ENCODE data around the gene PCDHGA4. TPM values are rescaled to one million over a fixed set of nuclear protein-coding genes. Genes with fewer than 3 reads are reported as not detected.

PCDHGA4 gene
- total RNA-seq, 2 donors from 2014 or later, result 4.7 to 5.5 TPM

- intact Hi-C loops (cut with DNase I), result no loop called here
- no peak for DNase-seq (ENCODE audit: low spot score)
Measured at GRCh38 chr5:141402553-141403243, 47.9 kb downstream of the PCDHGA4 start, which contains the start of gene PCDHGA9. PCDHGA9 (plus strand) TSS chr5:141402778; CDS start chr5:141402953, 175 bp downstream.

DNA sequence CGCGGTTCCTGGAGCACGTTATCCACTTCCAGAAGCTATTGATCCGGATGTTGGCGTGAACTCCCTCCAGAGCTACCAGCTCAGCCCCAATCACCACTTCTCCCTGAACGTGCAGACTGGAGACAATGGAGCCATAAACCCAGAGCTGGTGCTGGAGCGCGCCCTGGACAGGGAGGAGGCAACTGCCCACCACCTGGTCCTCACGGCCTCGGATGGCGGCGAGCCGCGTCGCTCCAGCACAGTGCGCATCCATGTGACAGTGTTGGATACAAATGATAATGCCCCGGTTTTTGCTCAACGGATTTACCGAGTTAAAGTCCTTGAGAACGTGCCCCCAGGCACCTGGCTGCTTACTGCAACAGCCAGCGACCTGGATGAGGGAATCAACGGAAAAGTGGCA lies 48.6 kb downstream of the PCDHGA4 start:
- DNase-seq (ENCODE audit: low spot score), result no peak
- intact Hi-C loops (cut with DNase I), result no loop called here

Other genes with a start within 250 kb of the PCDHGA4 start
- 1 to 10 TPM; 4.1 to 5.2 TPM for gene PCDHB4, start 233.2 kb upstream of the PCDHGA4 start, total RNA-seq
- gene PCDHB5, start 219.8 kb upstream of the PCDHGA4 start, total RNA-seq, result 1 to 10 TPM; 2.8 to 3.1 TPM
- 1 to 10 TPM in 1 of 2 donors, under 1 TPM in 1; 0.95 to 1.6 TPM for gene PCDHB6, start 205.0 kb upstream of the PCDHGA4 start, total RNA-seq
- 1 to 10 TPM; 2.6 to 5.5 TPM for gene PCDHB7, start 182.4 kb upstream of the PCDHGA4 start, total RNA-seq
- gene PCDHB8, start 177.2 kb upstream of the PCDHGA4 start, total RNA-seq, result 1 to 10 TPM; 2.3 to 3.5 TPM
- gene PCDHB16, start 172.6 kb upstream of the PCDHGA4 start, total RNA-seq, result 1 to 10 TPM; 3.0 to 5.0 TPM
- gene PCDHB9, start 167.9 kb upstream of the PCDHGA4 start, total RNA-seq, result 1 to 10 TPM; 1.1 to 5.3 TPM
- gene PCDHB10, start 162.7 kb upstream of the PCDHGA4 start, total RNA-seq, result 1 to 10 TPM; 2.6 to 3.8 TPM
- 1 to 10 TPM; 3.6 to 4.0 TPM for gene PCDHB11, start 155.4 kb upstream of the PCDHGA4 start, total RNA-seq
- gene PCDHB12, start 146.3 kb upstream of the PCDHGA4 start, total RNA-seq, result 1 to 10 TPM; 3.6 to 4.1 TPM
- 1 to 10 TPM; 3.9 to 6.4 TPM for gene PCDHB13, start 141.1 kb upstream of the PCDHGA4 start, total RNA-seq
- gene PCDHB14, start 131.7 kb upstream of the PCDHGA4 start, total RNA-seq, result 1 to 10 TPM; 5.0 to 8.7 TPM
- gene PCDHB15, start 109.6 kb upstream of the PCDHGA4 start, total RNA-seq, result 1 to 10 TPM; 3.8 to 4.4 TPM
- gene SLC25A2, start 51.0 kb upstream of the PCDHGA4 start, total RNA-seq, result under 1 TPM; 0.46 to 1.00 TPM
- gene TAF7, start 34.2 kb upstream of the PCDHGA4 start, total RNA-seq, result 10 to 100 TPM; 57.9 to 63.1 TPM
- under 1 TPM; 0.81 to 0.93 TPM for gene PCDHGA1, start 24.5 kb upstream of the PCDHGA4 start, total RNA-seq
- gene PCDHGA2, start 16.3 kb upstream of the PCDHGA4 start, total RNA-seq, result 1 to 10 TPM; 3.7 to 7.4 TPM
- gene PCDHGA3, start 11.2 kb upstream of the PCDHGA4 start, total RNA-seq, result 1 to 10 TPM; 2.0 to 3.0 TPM
- 1 to 10 TPM; 2.6 to 2.8 TPM for gene PCDHGB1, start 4.9 kb upstream of the PCDHGA4 start, total RNA-seq
- gene PCDHGB2, start 5.0 kb downstream of the PCDHGA4 start, total RNA-seq, result 1 to 10 TPM; 4.7 to 5.2 TPM
- gene PCDHGA5, start 9.1 kb downstream of the PCDHGA4 start, total RNA-seq, result 1 to 10 TPM; 3.9 to 5.2 TPM
- gene PCDHGB3, start 15.2 kb downstream of the PCDHGA4 start, total RNA-seq, result 1 to 10 TPM; 4.9 to 5.0 TPM
- gene PCDHGA6, start 18.9 kb downstream of the PCDHGA4 start, total RNA-seq, result 1 to 10 TPM; 6.6 to 7.9 TPM
- gene PCDHGA7, start 27.7 kb downstream of the PCDHGA4 start, total RNA-seq, result 1 to 10 TPM; 4.0 to 4.3 TPM
- gene PCDHGB4, start 32.7 kb downstream of the PCDHGA4 start, total RNA-seq, result 1 to 10 TPM; 4.8 to 5.7 TPM
- gene PCDHGA8, start 37.6 kb downstream of the PCDHGA4 start, total RNA-seq, result 1 to 10 TPM; 2.0 to 2.4 TPM
- 1 to 10 TPM; 8.1 to 9.5 TPM for gene PCDHGB5, start 42.9 kb downstream of the PCDHGA4 start, total RNA-seq
- 1 to 10 TPM; 5.6 to 7.2 TPM for gene PCDHGA9, start 47.8 kb downstream of the PCDHGA4 start, total RNA-seq
- gene PCDHGB6, start 53.0 kb downstream of the PCDHGA4 start, total RNA-seq, result 1 to 10 TPM; 6.7 to 8.5 TPM
- gene PCDHGA10, start 58.0 kb downstream of the PCDHGA4 start, total RNA-seq, result 1 to 10 TPM; 5.7 to 6.6 TPM
- 10 to 100 TPM; 12.2 to 17.1 TPM for gene PCDHGB7, start 62.7 kb downstream of the PCDHGA4 start, total RNA-seq
- 1 to 10 TPM; 4.6 to 4.8 TPM for gene PCDHGA11, start 66.0 kb downstream of the PCDHGA4 start, total RNA-seq
- 10 to 100 TPM in 1 of 2 donors, 1 to 10 TPM in 1; 5.2 to 11.6 TPM for gene PCDHGA12, start 75.5 kb downstream of the PCDHGA4 start, total RNA-seq
- 10 to 100 TPM; 71.1 to 90.6 TPM for gene PCDHGC3, start 120.9 kb downstream of the PCDHGA4 start, total RNA-seq
- gene PCDHGC4, start 130.0 kb downstream of the PCDHGA4 start, total RNA-seq, result 1 to 10 TPM; 2.0 to 2.9 TPM
- gene PCDHGC5, start 134.1 kb downstream of the PCDHGA4 start, total RNA-seq, result 1 to 10 TPM; 2.3 to 2.6 TPM

All from posterior vena cava (tissue), 2 donors.